ENCODE measurements around the gene BTRC. TPM values are rescaled to one million over a fixed set of nuclear protein-coding genes. Genes with fewer than 3 reads are reported as not detected.

The BTRC gene
- total RNA-seq, 4 donors from 2014 or later: 14.7 to 23.0 (median 16.8) TPM

GRCh38 chr10:101425535-101425934, 71.6 kb downstream of the BTRC start:
- DNase-seq (ENCODE audit: low spot score in 2 of 2): no peak
- no peak overlapping the region for H3K4me3 ChIP-seq (ENCODE audit: low read depth, poor library complexity, severe bottlenecking)
- intact Hi-C loops (cut with DNase I; ENCODE audit: low total_unique reads): no loop called here
- TF ChIP-seq CTCF (IDR thresholded peaks at IDR 0.05) (no peak), POLR2A (IDR thresholded peaks at IDR 0.05) (no peak)
- 90 to 93% methylated on average over 4 of the region's 4 CpGs for WGBS, 2 donors

GRCh38 chr10:101428036-101428435, 74.1 kb downstream of the BTRC start:
- intact Hi-C loops (cut with DNase I; ENCODE audit: low total_unique reads): no loop called here
- WGBS, 2 donors: 93 to 94% methylated on average over 3 of the region's 3 CpGs
- DNase-seq (ENCODE audit: low spot score in 2 of 2): no peak
- TF ChIP-seq POLR2A (IDR thresholded peaks at IDR 0.05) (no peak), CTCF (IDR thresholded peaks at IDR 0.05) (no peak)
- no peak overlapping the region for H3K4me3 ChIP-seq (ENCODE audit: low read depth, poor library complexity, severe bottlenecking)

GRCh38 chr10:101429423-101429822, 75.5 kb downstream of the BTRC start:
- 77 to 82% methylated on average over 3 of the region's 3 CpGs for WGBS, 2 donors
- TF ChIP-seq POLR2A (IDR thresholded peaks at IDR 0.05): no peak
- no peak for TF ChIP-seq CTCF (IDR thresholded peaks at IDR 0.05)
- no peak for DNase-seq (ENCODE audit: low spot score in 2 of 2)
- no peak overlapping the region for H3K4me3 ChIP-seq (ENCODE audit: low read depth, poor library complexity, severe bottlenecking)
- intact Hi-C loops (cut with DNase I; ENCODE audit: low total_unique reads): no loop called here

- DNase-seq (ENCODE audit: low spot score in 2 of 2): no peak
- no peak for TF ChIP-seq CTCF (IDR thresholded peaks at IDR 0.05)
- TF ChIP-seq POLR2A (IDR thresholded peaks at IDR 0.05): no peak
- no peak overlapping the region for H3K4me3 ChIP-seq (ENCODE audit: low read depth, poor library complexity, severe bottlenecking)
- WGBS, 2 donors: 95 to 97% methylated on average over 6 of the region's 6 CpGs
- intact Hi-C loops (cut with DNase I; ENCODE audit: low total_unique reads): no loop called here
These were observed 82.3 kb downstream of the BTRC start for GRCh38 chr10:101436302-101436701.

- 52 to 54% methylated on average over 5 of the region's 5 CpGs for WGBS, 2 donors
- DNase-seq (ENCODE audit: low spot score in 2 of 2): no peak
- intact Hi-C loops (cut with DNase I; ENCODE audit: low total_unique reads): no loop called here
- TF ChIP-seq CTCF (IDR thresholded peaks at IDR 0.05): no peak
- no peak overlapping the region for H3K4me3 ChIP-seq (ENCODE audit: low read depth, poor library complexity, severe bottlenecking)
These were observed 85.0 kb downstream of the BTRC start for GRCh38 chr10:101438881-101439391.

All from lower leg skin (tissue), 4 donors.